Activated CD4-positive, alpha-beta T cell treated with anti-CD3 and anti-CD28 coated beads for 24 hours (primary cell): Measurements from ENCODE around the gene SETD3.
"Not testable (repeated sequence)": the region's sequence is repeated elsewhere in the genome, so short reads cannot be mapped to it uniquely, and the experiment has no call there.

Experiments
- DNase-seq, 2 donors: peaks; one replicate each; pipeline ENCODE4 v3.0.0-alpha.2; 2020; ENCODE audit warnings: low read depth in 2 of 2

SETD3 gene

GRCh38 chr14:99361596-99362215 lies 119.0 kb downstream of the SETD3 start:
- no peak for DNase-seq

DNA sequence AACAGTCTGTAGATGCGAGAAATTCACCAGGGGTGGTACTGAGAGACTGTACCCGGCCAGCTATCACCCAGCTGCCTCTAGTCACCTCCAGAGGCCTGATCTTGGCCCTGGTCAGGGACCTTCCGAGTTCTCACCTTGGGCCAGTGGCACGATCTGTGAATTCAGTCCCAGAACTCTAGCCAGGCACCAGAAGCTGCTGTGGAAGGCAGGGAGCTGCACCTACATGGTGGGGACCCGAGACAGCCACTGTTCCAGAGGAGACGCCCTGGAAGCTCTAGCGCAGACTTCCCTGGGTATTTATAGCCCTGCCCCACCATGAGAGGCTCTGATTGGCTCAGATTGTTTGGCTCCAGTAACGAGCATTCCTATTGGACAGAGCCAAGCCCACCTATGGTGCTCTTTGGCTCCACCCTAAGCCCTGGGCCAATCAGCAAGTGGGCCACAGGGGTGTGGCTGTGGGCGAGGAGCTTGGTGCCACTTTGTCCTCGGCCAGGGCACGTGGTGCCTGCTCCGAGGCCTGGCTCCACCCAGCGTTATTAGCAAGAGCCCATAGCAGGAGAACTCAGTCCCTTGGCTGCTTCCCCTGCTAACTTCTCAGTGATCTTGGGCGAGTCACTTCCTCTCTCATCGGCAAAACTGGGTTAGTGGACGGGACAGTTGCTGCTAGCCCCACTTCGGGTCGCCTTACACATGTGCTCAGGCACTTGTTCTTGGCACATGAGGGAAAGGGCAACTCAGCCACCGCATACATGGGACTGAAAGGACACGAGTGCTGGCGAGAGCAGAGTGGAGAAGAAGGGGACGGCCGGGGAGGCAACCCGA lies 119.7 kb downstream of the SETD3 start:
- no peak for DNase-seq

- DNase-seq, result no peak
Measured at GRCh38 chr14:99359906-99360305, 120.8 kb downstream of the SETD3 start.

- DNase-seq, result no peak
Measured at GRCh38 chr14:99357916-99358390, 122.7 kb downstream of the SETD3 start.

DNA sequence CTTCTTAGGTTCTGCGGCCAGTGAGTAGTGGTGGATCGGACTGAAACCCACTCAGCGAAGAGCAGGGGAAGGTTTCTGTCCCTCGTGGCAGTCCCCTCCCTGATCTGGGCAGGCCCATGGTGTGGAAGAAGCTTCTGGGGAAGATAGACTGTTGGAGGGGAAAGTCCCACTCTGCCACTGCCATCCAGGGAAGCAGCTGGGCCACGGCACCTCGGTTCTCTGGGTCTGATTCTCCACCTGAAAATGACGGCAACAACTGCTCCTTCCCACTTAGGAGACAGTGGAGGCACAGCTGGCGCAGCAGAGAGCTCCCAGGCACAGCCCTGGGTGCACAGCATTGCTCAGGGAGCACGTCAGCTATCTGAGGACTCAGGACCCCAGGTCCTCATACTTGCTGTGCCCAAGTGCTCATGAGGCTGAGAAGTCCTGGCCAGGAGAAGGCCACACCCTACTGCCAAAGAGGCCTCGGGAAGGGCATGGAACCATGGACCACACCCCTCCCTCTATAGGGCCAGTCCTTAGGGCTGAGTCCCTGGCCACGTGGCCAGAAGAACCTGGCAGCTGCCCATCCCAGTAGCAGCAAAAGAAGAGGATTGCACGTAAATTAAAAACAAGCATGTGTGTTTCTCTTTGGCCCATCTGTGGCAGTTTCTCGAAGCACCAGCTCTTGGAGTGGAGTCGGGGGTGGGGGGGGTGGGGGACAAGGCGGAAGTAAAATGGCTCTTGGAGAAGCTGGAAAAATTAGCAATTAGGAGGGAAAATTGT lies 123.3 kb downstream of the SETD3 start:
- DNase-seq, result no peak

GRCh38 chr14:99356031-99356608 lies 124.5 kb downstream of the SETD3 start:
- no peak for DNase-seq

GRCh38 chr14:99354166-99354875 lies 126.3 kb downstream of the SETD3 start:
- DNase-seq, result no peak

DNA sequence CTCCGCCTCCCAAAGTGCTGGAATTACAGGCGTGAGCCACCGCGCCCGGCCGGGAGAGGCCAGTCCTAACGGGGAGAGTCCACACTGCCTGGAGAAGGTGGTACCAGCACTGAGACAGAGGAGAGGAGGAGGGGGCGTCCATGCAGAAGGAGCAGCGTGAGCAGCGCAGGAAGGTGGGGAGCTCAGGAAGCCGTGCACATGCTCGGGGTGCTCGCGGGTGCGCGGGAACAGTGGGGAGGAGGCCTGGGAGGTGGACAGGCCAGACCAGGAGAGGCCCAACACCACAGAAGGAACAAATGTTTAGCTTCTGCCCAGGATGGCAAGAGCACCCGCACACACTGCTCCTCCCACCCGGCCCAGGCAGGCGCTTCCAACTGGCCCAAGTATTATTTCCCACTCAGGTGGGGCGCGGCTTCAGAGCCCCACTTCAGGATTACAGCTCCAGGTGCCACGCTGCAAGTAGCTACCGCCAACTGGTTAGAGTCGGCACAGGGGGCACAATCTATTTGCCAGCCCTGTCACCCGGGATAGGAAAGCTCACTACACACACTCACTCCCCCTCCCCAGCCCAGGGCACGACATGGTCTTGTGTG lies 127.9 kb downstream of the SETD3 start:
- DNase-seq, result no peak

DNA sequence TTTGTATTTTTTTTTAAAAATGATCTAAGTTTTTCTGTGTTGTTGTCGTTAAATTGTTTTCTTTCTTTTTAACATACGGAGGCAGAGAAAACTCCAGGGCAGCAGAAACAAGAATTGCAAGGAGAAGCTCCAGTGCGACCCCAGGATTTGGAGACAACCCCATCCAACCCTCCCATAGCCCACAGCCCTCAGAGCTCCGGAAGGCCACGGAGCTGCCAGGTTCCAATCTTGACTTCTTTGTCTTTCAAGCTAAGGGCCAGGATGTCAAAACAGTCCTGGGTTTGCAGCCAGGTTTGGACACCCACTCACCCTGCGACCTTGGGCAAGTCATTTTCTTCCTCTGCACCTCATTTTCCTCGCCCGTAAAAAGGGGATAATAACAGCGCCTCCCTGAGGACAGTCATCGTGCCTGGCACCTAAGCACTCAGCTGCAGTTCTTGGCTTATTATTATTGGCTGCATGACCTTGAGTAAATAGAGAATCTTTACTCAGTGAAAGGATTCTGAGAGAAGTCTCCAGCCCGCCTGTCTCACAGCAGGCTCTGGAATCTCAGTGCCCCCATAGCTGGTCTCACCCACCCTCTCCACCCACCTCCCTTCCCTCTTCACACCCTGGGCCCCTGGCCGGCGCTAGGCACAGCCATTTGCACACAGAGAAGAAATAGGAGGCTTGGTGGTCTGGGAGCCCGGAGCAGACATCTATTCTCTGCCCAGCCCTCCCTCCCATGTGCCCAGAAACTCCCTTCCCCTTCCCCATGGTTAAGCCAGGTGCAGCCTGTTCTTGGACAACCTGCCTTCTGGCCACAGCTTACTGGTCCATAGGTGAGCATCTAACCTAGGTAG lies 129.3 kb downstream of the SETD3 start:
- DNase-seq, result no peak

GRCh38 chr14:99350751-99351150 lies 129.9 kb downstream of the SETD3 start:
- DNase-seq, result no peak

DNA sequence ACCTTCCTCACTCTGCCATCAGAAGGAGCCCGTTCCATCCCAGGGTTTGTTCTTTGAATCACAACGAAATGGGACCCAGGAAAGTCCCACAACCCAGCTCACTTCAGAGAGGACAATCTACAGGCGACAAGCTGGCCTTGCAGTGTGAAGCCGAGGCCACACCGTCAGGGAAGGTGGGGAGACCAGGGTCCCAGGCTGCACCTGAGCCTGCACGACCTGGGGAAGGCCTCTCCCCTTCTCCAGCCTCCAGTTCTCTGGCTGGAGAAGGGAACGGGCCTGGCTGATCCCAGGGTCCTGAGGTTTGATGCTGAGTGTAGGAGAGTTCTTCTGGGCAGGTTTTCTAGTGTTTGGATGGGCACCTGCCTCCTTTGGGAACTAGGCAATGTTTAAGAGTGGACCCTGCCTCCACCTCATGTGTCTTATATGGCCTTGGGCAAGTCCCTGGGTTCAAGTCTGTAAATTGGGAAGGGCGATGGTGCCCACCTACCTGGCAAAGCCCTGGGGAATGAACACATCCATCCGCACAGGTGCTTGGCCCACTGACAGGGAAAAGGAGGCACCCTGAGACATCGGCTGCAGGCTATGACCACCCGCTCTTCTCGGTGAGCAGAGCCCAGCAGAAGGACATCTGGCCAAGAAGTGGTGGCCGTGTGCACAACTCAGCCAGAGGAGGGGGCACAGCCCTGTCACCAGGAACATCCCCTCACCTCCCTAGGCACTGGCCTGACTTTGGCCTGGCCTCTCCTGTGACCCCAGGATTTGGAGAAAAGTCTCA lies 130.8 kb downstream of the SETD3 start:
- DNase-seq, result no peak

- no peak for DNase-seq
Measured at GRCh38 chr14:99348816-99349614, 131.6 kb downstream of the SETD3 start.

DNA sequence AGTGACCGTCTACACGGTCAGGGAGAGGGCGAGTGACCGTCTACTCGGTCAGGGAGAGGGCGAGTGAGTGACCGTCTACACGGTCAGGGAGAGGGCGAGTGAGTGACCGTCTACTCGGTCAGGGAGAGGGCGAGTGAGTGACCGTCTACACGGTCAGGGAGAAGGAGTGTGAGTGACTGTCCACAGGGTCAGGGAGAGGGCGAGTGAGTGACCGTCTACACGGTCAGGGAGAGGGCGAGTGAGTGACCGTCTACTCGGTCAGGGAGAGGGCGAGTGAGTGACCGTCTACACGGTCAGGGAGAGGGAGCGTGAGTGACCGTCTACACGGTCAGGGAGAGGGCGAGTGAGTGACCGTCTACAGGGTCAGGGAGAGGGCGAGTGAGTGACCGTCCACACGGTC lies 132.4 kb downstream of the SETD3 start:
- not testable (repeated sequence) for DNase-seq
